ENCODE data around the gene PCNX1.

Gene PCNX1

DNA sequence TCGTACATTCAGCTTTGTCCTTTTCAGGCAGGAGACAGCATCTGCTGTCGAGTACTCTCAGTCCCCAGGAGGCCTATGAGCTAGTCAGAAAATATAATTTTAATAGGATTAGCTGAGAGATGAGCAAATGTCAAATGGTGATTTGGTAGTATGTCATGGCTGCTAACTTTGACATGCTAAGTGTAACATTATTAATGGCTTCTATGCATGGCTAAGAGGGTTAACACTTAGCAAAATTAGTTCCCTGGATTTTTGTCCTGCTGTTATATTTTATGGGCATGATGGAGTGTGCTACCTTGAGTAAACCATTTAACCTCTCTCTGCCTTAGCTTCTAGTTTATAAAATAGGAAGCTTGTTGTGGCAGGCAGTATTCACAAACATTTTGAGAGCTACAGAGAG lies 2.9 kb upstream of the PCNX1 start (continued):
- no peak for TF ChIP-seq TCF4 (CRISPR knock-in tag; IDR thresholded peaks at IDR 0.05; ENCODE audit: borderline replicate concordance)

DNA sequence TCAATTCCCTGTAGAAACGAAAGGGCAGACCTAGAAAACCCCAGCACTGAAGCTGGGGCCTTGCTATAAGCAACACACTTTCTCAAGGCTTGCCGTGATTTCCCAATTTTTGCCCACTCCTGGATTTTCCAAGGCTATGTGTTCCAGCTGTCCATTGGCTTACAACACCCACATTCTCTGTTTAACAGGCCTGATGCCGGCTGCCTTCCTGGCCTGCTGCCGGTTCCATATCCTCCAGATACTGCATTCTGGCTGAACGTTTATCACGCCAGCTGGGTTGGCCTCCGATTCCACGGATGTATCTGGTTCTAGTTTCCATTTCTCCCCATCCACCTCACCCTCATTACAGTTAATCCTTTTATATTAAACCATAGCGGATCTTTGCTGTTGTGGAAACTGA lies 2.0 kb upstream of the PCNX1 start:
- TF ChIP-seq ZNF8 (CRISPR knock-in tag; IDR thresholded peaks at IDR 0.05), result no peak
- TF ChIP-seq SNAI2 (CRISPR knock-in tag; IDR thresholded peaks at IDR 0.05), result 0 out of 2 replicates have a peak, but pooled peaks have one; percentile 17
- ATAC-seq, result no peak

DNA sequence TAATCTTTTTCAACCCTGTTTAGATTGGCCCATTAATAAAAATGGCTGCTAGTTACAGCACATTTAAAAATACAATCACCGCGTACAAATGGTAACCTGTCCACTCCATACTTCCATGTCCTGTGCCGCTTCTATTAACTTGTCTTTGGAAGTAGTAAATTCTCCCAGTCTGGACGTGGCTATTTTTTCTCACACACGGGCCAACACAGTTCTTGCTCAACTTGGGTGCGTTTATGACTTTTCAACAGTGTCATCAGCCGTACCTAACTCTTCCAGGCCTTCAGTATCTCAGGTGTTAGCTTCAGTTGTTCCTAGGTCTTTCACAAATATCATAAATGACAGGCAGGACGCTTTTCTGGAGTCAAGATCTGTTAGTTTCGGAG lies 475 bp upstream of the PCNX1 start:
- ATAC-seq, result no peak
- no peak for TF ChIP-seq TOX (CRISPR knock-in tag; IDR thresholded peaks at IDR 0.05; ENCODE audit: borderline replicate concordance)
- TF ChIP-seq RARB (CRISPR knock-in tag; IDR thresholded peaks at IDR 0.05), result no peak
- no peak for TF ChIP-seq ZNF8 (CRISPR knock-in tag; IDR thresholded peaks at IDR 0.05)
- TF ChIP-seq ESRRG (CRISPR knock-in tag; IDR thresholded peaks at IDR 0.05), result no peak
- no peak for TF ChIP-seq ZC3H10 (CRISPR knock-in tag; IDR thresholded peaks at IDR 0.05)
- no peak for TF ChIP-seq SNAI2 (CRISPR knock-in tag; IDR thresholded peaks at IDR 0.05)
- TF ChIP-seq, protein P1, sequence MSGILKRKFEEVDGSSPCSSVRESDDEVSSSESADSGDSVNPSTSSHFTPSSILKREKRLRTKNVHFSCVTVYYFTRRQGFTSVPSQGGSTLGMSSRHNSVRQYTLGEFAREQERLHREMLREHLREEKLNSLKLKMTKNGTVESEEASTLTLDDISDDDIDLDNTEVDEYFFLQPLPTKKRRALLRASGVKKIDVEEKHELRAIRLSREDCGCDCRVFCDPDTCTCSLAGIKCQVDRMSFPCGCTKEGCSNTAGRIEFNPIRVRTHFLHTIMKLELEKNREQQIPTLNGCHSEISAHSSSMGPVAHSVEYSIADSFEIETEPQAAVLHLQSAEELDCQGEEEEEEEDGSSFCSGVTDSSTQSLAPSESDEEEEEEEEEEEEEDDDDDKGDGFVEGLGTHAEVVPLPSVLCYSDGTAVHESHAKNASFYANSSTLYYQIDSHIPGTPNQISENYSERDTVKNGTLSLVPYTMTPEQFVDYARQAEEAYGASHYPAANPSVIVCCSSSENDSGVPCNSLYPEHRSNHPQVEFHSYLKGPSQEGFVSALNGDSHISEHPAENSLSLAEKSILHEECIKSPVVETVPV (CRISPR knock-in tag; IDR thresholded peaks at IDR 0.05), result no peak
- TF ChIP-seq ZNF70 (CRISPR knock-in tag; IDR thresholded peaks at IDR 0.05), result no peak
- TF ChIP-seq, protein P2, sequence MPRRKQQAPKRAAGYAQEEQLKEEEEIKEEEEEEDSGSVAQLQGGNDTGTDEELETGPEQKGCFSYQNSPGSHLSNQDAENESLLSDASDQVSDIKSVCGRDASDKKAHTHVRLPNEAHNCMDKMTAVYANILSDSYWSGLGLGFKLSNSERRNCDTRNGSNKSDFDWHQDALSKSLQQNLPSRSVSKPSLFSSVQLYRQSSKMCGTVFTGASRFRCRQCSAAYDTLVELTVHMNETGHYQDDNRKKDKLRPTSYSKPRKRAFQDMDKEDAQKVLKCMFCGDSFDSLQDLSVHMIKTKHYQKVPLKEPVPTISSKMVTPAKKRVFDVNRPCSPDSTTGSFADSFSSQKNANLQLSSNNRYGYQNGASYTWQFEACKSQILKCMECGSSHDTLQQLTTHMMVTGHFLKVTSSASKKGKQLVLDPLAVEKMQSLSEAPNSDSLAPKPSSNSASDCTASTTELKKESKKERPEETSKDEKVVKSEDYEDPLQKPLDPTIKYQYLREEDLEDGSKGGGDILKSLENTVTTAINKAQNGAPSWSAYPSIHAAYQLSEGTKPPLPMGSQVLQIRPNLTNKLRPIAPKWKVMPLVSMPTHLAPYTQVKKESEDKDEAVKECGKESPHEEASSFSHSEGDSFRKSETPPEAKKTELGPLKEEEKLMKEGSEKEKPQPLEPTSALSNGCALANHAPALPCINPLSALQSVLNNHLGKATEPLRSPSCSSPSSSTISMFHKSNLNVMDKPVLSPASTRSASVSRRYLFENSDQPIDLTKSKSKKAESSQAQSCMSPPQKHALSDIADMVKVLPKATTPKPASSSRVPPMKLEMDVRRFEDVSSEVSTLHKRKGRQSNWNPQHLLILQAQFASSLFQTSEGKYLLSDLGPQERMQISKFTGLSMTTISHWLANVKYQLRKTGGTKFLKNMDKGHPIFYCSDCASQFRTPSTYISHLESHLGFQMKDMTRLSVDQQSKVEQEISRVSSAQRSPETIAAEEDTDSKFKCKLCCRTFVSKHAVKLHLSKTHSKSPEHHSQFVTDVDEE (CRISPR knock-in tag; IDR thresholded peaks at IDR 0.05), result no peak
- no peak for TF ChIP-seq ISL1 (CRISPR knock-in tag; IDR thresholded peaks at IDR 0.05)

DNA sequence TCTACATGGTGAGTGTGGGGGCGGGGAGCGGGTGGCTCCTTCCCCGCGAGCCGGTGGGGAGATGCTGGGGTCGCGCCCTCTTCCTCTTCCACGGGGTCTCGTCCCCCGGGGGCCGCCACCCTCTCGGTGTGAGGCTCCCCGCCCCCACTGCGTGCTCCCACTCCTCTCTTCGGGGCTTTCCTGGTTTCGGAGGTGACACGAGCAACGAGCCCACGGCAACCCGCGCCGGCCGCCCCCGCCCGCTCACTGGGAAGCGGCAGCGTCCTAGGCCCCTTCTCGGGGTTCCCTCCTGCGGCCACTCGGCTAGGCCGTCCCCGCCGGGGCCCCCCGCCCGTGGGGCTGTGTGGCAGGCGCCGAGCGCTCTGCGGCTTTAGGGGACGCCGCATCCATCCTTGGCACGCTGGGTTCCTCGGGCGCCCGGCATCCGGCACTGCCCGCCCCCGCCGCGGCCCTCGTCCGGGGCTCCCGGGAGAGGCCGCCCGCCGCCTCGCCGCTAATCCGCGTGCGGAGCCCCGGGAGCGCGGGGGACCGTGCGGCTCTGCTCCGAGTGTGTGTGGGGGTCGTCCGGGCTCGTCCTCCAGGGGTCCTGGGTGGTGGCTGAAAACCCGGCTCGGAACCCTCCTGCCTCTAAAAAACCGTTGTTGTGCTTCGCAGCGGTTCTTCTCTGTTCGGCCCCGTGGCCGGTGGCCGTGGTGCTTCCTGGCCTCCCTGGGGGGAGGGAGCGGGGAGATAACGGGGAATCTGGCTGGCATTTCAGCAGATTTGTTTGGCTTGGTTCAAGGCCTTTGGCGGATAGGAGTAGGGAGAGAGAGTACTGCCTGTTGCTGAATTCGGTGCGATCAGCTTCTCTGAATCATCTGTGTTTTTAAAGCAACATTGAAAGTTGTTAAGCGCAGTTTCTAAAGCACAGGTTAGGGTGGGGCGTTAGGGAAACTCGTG lies 1.0 kb downstream of the PCNX1 start:
- peak; percentile 58 for ATAC-seq
- TF ChIP-seq ZNF70 (CRISPR knock-in tag; IDR thresholded peaks at IDR 0.05) (no peak), ZC3H10 (CRISPR knock-in tag; IDR thresholded peaks at IDR 0.05) (no peak), BACH2 (CRISPR knock-in tag; IDR thresholded peaks at IDR 0.05; ENCODE audit: borderline replicate concordance) (no peak), ZNF8 (CRISPR knock-in tag; IDR thresholded peaks at IDR 0.05) (no peak), TOX (CRISPR knock-in tag; IDR thresholded peaks at IDR 0.05; ENCODE audit: borderline replicate concordance) (no peak), ZFP3 (CRISPR knock-in tag; IDR thresholded peaks at IDR 0.05) (no peak), ZNF565 (CRISPR knock-in tag; conservative IDR thresholded peaks at IDR 0.05; ENCODE audit: low read depth) (no peak), TCF4 (CRISPR knock-in tag; IDR thresholded peaks at IDR 0.05; ENCODE audit: borderline replicate concordance) (no peak)
- TF ChIP-seq, protein P3, sequence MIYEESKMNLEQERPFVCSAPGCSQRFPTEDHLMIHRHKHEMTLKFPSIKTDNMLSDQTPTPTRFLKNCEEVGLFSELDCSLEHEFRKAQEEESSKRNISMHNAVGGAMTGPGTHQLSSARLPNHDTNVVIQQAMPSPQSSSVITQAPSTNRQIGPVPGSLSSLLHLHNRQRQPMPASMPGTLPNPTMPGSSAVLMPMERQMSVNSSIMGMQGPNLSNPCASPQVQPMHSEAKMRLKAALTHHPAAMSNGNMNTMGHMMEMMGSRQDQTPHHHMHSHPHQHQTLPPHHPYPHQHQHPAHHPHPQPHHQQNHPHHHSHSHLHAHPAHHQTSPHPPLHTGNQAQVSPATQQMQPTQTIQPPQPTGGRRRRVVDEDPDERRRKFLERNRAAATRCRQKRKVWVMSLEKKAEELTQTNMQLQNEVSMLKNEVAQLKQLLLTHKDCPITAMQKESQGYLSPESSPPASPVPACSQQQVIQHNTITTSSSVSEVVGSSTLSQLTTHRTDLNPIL (CRISPR knock-in tag; IDR thresholded peaks at IDR 0.05; ENCODE audit: low read depth), result no peak
- TF ChIP-seq, protein P4, sequence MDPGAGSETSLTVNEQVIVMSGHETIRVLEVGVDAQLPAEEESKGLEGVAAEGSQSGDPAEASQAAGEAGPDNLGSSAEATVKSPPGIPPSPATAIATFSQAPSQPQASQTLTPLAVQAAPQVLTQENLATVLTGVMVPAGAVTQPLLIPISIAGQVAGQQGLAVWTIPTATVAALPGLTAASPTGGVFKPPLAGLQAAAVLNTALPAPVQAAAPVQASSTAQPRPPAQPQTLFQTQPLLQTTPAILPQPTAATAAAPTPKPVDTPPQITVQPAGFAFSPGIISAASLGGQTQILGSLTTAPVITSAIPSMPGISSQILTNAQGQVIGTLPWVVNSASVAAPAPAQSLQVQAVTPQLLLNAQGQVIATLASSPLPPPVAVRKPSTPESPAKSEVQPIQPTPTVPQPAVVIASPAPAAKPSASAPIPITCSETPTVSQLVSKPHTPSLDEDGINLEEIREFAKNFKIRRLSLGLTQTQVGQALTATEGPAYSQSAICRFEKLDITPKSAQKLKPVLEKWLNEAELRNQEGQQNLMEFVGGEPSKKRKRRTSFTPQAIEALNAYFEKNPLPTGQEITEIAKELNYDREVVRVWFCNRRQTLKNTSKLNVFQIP (CRISPR knock-in tag; IDR thresholded peaks at IDR 0.05; ENCODE audit: borderline replicate concordance, low read depth), result no peak

DNA sequence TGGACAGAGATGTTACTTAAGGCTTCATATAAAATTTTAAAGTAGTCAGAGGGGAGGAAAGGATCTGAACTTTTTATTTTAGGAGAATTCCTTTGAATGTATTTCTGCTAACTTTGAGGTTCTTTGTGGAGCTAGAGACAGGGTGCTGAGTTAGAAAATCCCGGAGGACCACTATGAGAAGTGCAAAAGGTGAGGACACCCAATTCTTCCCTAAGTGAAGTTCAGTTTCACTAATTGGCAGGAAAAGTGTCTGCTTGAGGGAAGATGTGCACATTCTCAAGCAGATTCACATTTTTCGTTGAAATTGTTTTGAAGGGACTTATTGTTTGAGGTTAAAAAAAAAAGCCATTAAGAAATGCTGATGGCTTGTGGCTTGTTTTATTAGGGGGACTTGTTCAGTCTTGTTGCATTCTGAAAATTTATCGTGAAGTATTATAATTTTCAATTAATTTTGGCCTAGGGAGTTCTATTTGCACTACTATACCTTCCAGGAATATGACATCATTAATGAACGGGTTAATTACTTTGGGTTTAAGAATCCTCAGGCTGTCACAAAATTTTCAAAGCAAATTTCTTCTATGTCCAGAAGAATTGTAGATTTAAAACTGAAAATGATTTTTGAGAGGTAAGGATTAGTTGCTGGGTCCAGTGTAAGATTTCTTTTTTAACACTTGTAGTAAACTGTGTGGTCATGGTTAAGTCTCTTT lies 1.8 kb downstream of the PCNX1 start:
- no peak for ATAC-seq
- TF ChIP-seq BACH2 (CRISPR knock-in tag; IDR thresholded peaks at IDR 0.05; ENCODE audit: borderline replicate concordance) (no peak), PPARA (CRISPR knock-in tag; IDR thresholded peaks at IDR 0.05; ENCODE audit: borderline replicate concordance) (no peak), SNAI2 (CRISPR knock-in tag; IDR thresholded peaks at IDR 0.05) (no peak), ZFP30 (CRISPR knock-in tag; IDR thresholded peaks at IDR 0.05) (no peak), ZNF8 (CRISPR knock-in tag; IDR thresholded peaks at IDR 0.05) (no peak), ZNF70 (CRISPR knock-in tag; IDR thresholded peaks at IDR 0.05) (no peak), CSDC2 (CRISPR knock-in tag; IDR thresholded peaks at IDR 0.05) (no peak)
- TF ChIP-seq, protein P2 (CRISPR knock-in tag; IDR thresholded peaks at IDR 0.05), result no peak
- TF ChIP-seq, protein P5, sequence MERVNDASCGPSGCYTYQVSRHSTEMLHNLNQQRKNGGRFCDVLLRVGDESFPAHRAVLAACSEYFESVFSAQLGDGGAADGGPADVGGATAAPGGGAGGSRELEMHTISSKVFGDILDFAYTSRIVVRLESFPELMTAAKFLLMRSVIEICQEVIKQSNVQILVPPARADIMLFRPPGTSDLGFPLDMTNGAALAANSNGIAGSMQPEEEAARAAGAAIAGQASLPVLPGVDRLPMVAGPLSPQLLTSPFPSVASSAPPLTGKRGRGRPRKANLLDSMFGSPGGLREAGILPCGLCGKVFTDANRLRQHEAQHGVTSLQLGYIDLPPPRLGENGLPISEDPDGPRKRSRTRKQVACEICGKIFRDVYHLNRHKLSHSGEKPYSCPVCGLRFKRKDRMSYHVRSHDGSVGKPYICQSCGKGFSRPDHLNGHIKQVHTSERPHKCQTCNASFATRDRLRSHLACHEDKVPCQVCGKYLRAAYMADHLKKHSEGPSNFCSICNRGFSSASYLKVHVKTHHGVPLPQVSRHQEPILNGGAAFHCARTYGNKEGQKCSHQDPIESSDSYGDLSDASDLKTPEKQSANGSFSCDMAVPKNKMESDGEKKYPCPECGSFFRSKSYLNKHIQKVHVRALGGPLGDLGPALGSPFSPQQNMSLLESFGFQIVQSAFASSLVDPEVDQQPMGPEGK (CRISPR knock-in tag; IDR thresholded peaks at IDR 0.05; ENCODE audit: borderline replicate concordance), result no peak

Measured in SK-N-SH treated with all-trans-retinoic acid at 6 μM for 48 hours (cell line).